Progenitor cell of endocrine pancreas (in vitro differentiated cells): ENCODE measurements around the gene KRTAP8-1. TPM values are rescaled to one million over a fixed set of nuclear protein-coding genes. Genes with fewer than 3 reads are reported as not detected.

Experiments
- DNase-seq: peaks from one replicate; pipeline ENCODE4 v3.0.0; 2021; ENCODE audit warnings: low spot score; ENCODE audit not compliant: unreplicated experiment
- H3K27ac Mint-ChIP-seq: 2 replicates; pipeline ENCODE4 v1.8.0; 2021; ENCODE audit warnings: mild to moderate bottlenecking, moderate library complexity, mixed read lengths
- H3K27me3 Mint-ChIP-seq: 2 replicates; pipeline ENCODE4 v1.8.0; 2021; ENCODE audit warnings: mixed read lengths
- H3K36me3 Mint-ChIP-seq: 2 replicates; pipeline ENCODE4 v1.8.0; 2022; ENCODE audit warnings: mixed read lengths; ENCODE audit not compliant: insufficient read depth
- H3K4me1 Mint-ChIP-seq: 2 replicates; pipeline ENCODE4 v1.8.0; 2021; ENCODE audit warnings: low read depth, mixed read lengths
- H3K4me3 Mint-ChIP-seq: 2 replicates; pipeline ENCODE4 v1.8.0; 2021; ENCODE audit warnings: low read depth, mild to moderate bottlenecking, moderate library complexity, mixed read lengths
- H3K9me3 Mint-ChIP-seq: 2 replicates; pipeline ENCODE4 v1.8.0; 2021; ENCODE audit warnings: low read depth, mixed read lengths
- total RNA-seq: library from RNA; stranded (reverse); gene quantifications from 2 replicates; pipeline ENCODE4 v1.2.1, GENCODE V29; 2021
- TF ChIP-seq, protein P1 (sequence below): fragments of 200-600 bp; sonication (generic); IDR thresholded peaks from one replicate; pipeline ENCODE4 v1.5.0; 2021; ENCODE audit warnings: antibody characterized with exemption, mild to moderate bottlenecking; ENCODE audit not compliant: unreplicated experiment

Gene KRTAP8-1
- total RNA-seq, 1 donor from 2014 or later: not detected

- Mint-ChIP-seq H3K4me3 (no peak overlapping the region), H3K9me3 (peaks cover 24% of the 10 kb centered on the region), H3K27me3 (peaks cover 21% of the 10 kb centered on the region), H3K4me1 (no peaks in the 10 kb centered on the region), H3K27ac (no peak overlapping the region), H3K36me3 (no peaks in the 10 kb centered on the region)
- TF ChIP-seq, protein P1, sequence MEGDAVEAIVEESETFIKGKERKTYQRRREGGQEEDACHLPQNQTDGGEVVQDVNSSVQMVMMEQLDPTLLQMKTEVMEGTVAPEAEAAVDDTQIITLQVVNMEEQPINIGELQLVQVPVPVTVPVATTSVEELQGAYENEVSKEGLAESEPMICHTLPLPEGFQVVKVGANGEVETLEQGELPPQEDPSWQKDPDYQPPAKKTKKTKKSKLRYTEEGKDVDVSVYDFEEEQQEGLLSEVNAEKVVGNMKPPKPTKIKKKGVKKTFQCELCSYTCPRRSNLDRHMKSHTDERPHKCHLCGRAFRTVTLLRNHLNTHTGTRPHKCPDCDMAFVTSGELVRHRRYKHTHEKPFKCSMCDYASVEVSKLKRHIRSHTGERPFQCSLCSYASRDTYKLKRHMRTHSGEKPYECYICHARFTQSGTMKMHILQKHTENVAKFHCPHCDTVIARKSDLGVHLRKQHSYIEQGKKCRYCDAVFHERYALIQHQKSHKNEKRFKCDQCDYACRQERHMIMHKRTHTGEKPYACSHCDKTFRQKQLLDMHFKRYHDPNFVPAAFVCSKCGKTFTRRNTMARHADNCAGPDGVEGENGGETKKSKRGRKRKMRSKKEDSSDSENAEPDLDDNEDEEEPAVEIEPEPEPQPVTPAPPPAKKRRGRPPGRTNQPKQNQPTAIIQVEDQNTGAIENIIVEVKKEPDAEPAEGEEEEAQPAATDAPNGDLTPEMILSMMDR: no peak
- no peak for DNase-seq
These were observed 33.8 kb downstream of the KRTAP8-1 start for GRCh38 chr21:30779249-30779648.

DNA sequence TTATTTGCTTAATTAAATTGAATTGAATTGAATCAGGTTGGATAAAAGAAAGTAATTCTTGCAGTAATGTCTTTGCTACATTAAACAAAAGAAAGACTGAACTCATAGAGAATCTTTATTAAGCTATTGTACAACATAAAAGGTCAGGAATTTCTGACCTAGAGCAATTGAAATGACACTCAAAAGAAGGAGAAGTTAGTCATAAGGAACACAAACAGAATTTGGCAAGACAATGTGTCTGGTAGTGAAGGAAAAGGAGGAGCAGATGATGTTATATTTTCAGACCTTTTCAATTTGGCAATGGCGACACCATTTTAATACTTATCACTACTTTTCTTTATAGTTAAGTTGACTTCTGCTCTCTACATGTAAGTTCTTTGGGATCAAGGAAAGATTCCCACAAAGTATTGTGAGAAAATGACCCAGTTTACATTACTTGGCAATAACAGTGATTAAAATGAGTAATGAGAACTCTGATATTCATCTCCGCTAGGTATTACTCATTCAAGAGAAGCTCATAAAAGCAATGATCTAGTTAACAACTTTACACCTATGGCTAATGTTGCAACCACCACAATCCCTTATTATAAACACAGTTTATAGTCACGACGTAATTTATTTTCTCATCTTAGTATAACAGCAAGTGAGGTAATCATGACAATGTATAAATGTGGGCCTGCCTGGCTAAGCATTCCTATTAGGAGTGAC lies 43.2 kb downstream of the KRTAP8-1 start:
- Mint-ChIP-seq H3K4me1 (peaks cover 2% of the 10 kb centered on the region), H3K36me3 (no peaks in the 10 kb centered on the region), H3K4me3 (no peak overlapping the region), H3K27me3 (no peaks in the 10 kb centered on the region), H3K9me3 (peaks cover 9% of the 10 kb centered on the region), H3K27ac (no peak overlapping the region)
- TF ChIP-seq, protein P1: no peak
- no peak for DNase-seq

Other genes with a start within 250 kb of the KRTAP8-1 start
- not detected in 2 replicates for gene KRTAP22-2, start 222.9 kb downstream of the KRTAP8-1 start, total RNA-seq
- gene KRTAP6-3, start 220.8 kb downstream of the KRTAP8-1 start, total RNA-seq: not detected in 2 replicates
- not detected in 2 replicates for gene KRTAP6-2, start 214.4 kb downstream of the KRTAP8-1 start, total RNA-seq
- gene KRTAP22-1, start 212.2 kb downstream of the KRTAP8-1 start, total RNA-seq: not detected in 2 replicates
- gene KRTAP6-1, start 199.3 kb downstream of the KRTAP8-1 start, total RNA-seq: not detected in 2 replicates
- not detected in 2 replicates for gene KRTAP20-1, start 196.8 kb downstream of the KRTAP8-1 start, total RNA-seq
- not detected in 2 replicates for gene KRTAP20-4, start 192.6 kb downstream of the KRTAP8-1 start, total RNA-seq
- not detected in 2 replicates for gene KRTAP20-2, start 178.1 kb downstream of the KRTAP8-1 start, total RNA-seq
- gene KRTAP20-3, start 170.4 kb downstream of the KRTAP8-1 start, total RNA-seq: not detected in 2 replicates
- gene KRTAP21-3, start 94.5 kb downstream of the KRTAP8-1 start, total RNA-seq: not detected in 2 replicates
- not detected in 2 replicates for gene KRTAP21-2, start 66.0 kb downstream of the KRTAP8-1 start, total RNA-seq
- gene KRTAP21-1, start 57.8 kb downstream of the KRTAP8-1 start, total RNA-seq: not detected in 2 replicates
- not detected in 2 replicates for gene KRTAP7-1, start 16.5 kb upstream of the KRTAP8-1 start, total RNA-seq
- gene KRTAP11-1, start 68.3 kb upstream of the KRTAP8-1 start, total RNA-seq: not detected in 2 replicates
- not detected in 2 replicates for gene KRTAP19-8, start 225.2 kb upstream of the KRTAP8-1 start, total RNA-seq